Adrenal gland (tissue), 12 donors: Measurements from ENCODE around the gene NDOR1. TPM values are rescaled to one million over a fixed set of nuclear protein-coding genes. Genes with fewer than 3 reads are reported as not detected.
"Not testable (repeated sequence)": the region's sequence is repeated elsewhere in the genome, so short reads cannot be mapped to it uniquely, and the experiment has no call there.

Experiments used
- DNase-seq, 7 donors: peaks; one replicate each; pipeline ENCODE4 v3.0.0-alpha.2; 2019 to 2020
- H3K27ac ChIP-seq, 5 donors: fragments of 200-600 bp; sonication (generic) in 4 of 5; 1 replicate in 3 of 5; 2 replicates in 2 of 5; pipeline versions ENCODE4 v1.5.1 to v1.8.0; 2016 to 2020; ENCODE audit warnings: mild to moderate bottlenecking in 1 of 5
- H3K27me3 ChIP-seq: fragments of 200-600 bp; 2 replicates; pipeline ENCODE4 v1.8.0; 2021
- H3K36me3 ChIP-seq, 2 donors: fragments of 200-600 bp; replicated peaks in 1 of 2; 1 replicate in 1 of 2; 2 replicates in 1 of 2; pipeline versions ENCODE4 v1.5.1 to v1.8.0; 2018 to 2022
- H3K4me1 ChIP-seq, 2 donors: fragments of 200-600 bp; replicated peaks in 1 of 2; 1 replicate in 1 of 2; 2 replicates in 1 of 2; pipeline versions ENCODE4 v1.5.1 to v1.8.0; 2018 to 2021
- H3K4me3 ChIP-seq, 4 donors: fragments of 200-600 bp; sonication (generic) in 3 of 4; one replicate each; pipeline ENCODE4 v1.5.1; 2016 to 2018
- H3K9me3 ChIP-seq, 3 donors: fragments of 200-600 bp; sonication (generic) in 1 of 3; replicated peaks in 1 of 3; 1 replicate in 2 of 3; 2 replicates in 1 of 3; pipeline versions ENCODE4 v1.5.1 to v1.8.0; 2016 to 2021
- CTCF ChIP-seq, 6 experiments: fragments of 450-650 bp in 4 of 6; fragments of 200-600 bp in 2 of 6; sonication (generic) in 1 of 6; IDR thresholded peaks; 1 replicate in 5 of 6; 2 replicates in 1 of 6; pipeline versions ENCODE4 v1.5.1 to v1.8.0; 2016 to 2021; ENCODE audit warnings: antibody characterized with exemption in 6 of 6, mild to moderate bottlenecking in 2 of 6, moderate library complexity in 1 of 6
- POLR2A ChIP-seq, 2 donors: fragments of 450-650 bp; IDR thresholded peaks; one replicate each; pipeline ENCODE4 v1.6.1; 2017; ENCODE audit warnings: antibody characterized with exemption in 2 of 2, mild to moderate bottlenecking in 2 of 2, moderate library complexity in 1 of 2
- WGBS, 4 donors: extraction: QIAGEN DNeasy Blood & Tissue Kit in 2 of 4; methylation state at CpG; one replicate each; pipeline versions ENCODE4 v1.1.5 to v1.1.7; 2013 to 2017; 5-methylcytosine and 5-hydroxymethylcytosine counted together
- intact Hi-C, 2 donors: fragments of 100-400 bp; cut with DNase I; formaldehyde crosslinking; loops; one replicate each; pipeline versions ENCODE4 v1.14.1 to v1.15.0; 2022 to 2023
- polyA plus RNA-seq, 3 donors: library from polyadenylated mRNA; stranded (reverse); fragments of 200-250 nt in 2 of 3; fragments of 350-450 nt in 1 of 3; fragmentation: Illumina TruSeq in 1 of 3; extraction: RNeasy Lipid Tissue Mini Kit (QIAGEN cat#74804) in 1 of 3; gene quantifications; one replicate each; pipeline ENCODE4 v1.2.3, GENCODE V29; 2013 to 2014
- total RNA-seq, 9 donors: library from RNA; depleted of rRNA in 4 of 9; stranded (reverse); fragments of >200 nt in 4 of 9; fragments of 120-200 nt in 1 of 9; fragmentation: NEBNext Ultra II Directional in 1 of 9; extraction: Animal tissue kit (Norgen Biotek cat#: 25700) in 1 of 9; gene quantifications; one replicate each; pipeline versions ENCODE4 v1.1.0 to v1.2.4, GENCODE V29; 2013 to 2023
- donor health status: healthy with polysubstance abuse.
- donor health status: Bipolar disorder and iron deficiency.
- donor health status: DM: yes; HTN: yes; CAD: no.
- donor health status: DM: no; HTN: no; CAD: no.
- donor health status: DM: no; HTN: no; CAD: no.
- donor health status: DM: yes; HTN: yes; CAD: no.

The NDOR1 gene
- total and polyA plus RNA-seq, 12 donors, result 1.6 to 36.4 (median 13.7) TPM

- H3K4me3 ChIP-seq, result peak overlapping the region; percentile 80 to 99 (median 94)
- H3K27ac ChIP-seq, result peak overlapping the region in 2 of 5 donors; percentile 47 to 88
- peaks cover 0 to 15% of the 10 kb centered on the region in 2 donors for H3K36me3 ChIP-seq
- no peaks in the 10 kb centered on the region for H3K9me3 ChIP-seq
- intact Hi-C loops, result no loop called here
- H3K27me3 ChIP-seq, result no peaks in the 10 kb centered on the region
- peaks cover 14 to 26% of the 10 kb centered on the region in 2 donors for H3K4me1 ChIP-seq
- TF ChIP-seq CTCF (IDR thresholded peaks at IDR 0.05) (no peak), POLR2A (IDR thresholded peaks at IDR 0.05) (no peak)
- WGBS, 4 donors, result 2 to 4% (median 4%) methylated on average over 9 to 51 of the region's 51 CpGs
- peak in 6 of 7 donors; percentile 52 to 63 (median 58) for DNase-seq
Measured at GRCh38 chr9:137255448-137256114, 50.1 kb downstream of the NDOR1 start.

DNA sequence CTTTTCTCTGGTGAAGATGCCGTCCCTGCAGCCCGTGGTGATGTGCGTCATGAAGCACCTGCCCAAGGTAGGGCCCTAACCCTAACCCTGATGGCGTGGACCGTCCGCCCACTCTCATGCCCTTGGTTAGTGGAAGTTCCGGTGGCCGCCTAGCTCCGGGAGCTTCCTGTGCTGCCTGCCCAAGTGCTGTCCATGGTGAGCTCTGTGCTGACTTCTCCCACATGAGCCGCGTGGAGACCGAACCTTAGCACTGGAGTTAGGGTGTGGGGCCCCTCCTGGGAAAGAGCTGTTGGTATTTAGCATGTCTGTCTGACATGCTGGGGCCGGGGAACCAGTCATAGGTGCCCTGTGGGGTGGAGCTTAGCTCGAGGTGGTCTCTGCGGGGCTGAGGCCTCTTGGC lies 50.9 kb downstream of the NDOR1 start:
- Histone ChIP-seq H3K4me3 (peak overlapping the region in 1 of 4 donors; percentile 99), H3K9me3 (no peaks in the 10 kb centered on the region)
- no peak for DNase-seq

GRCh38 chr9:137256856-137257255 lies 51.4 kb downstream of the NDOR1 start:
- TF ChIP-seq POLR2A (IDR thresholded peaks at IDR 0.05) (no peak), CTCF (IDR thresholded peaks at IDR 0.05) (no peak)
- Histone ChIP-seq H3K27ac (no peak overlapping the region), H3K27me3 (no peaks in the 10 kb centered on the region), H3K4me1 (peaks cover 14 to 26% of the 10 kb centered on the region in 2 donors), H3K4me3 (no peak overlapping the region), H3K9me3 (no peaks in the 10 kb centered on the region), H3K36me3 (peaks cover 0 to 15% of the 10 kb centered on the region in 2 donors)
- intact Hi-C loops, result no loop called here
- no peak for DNase-seq
- WGBS, 4 donors, result 90 to 93% (median 92%) methylated on average over 8 to 15 of the region's 15 CpGs

More for the DNA sequence above, 50.9 kb downstream of the NDOR1 start:
- Histone ChIP-seq H3K36me3 (peaks cover 0 to 15% of the 10 kb centered on the region in 2 donors), H3K27me3 (no peaks in the 10 kb centered on the region), H3K4me1 (peaks cover 14 to 26% of the 10 kb centered on the region in 2 donors), H3K27ac (no peak overlapping the region)
- intact Hi-C loops, result no loop called here
- TF ChIP-seq POLR2A (IDR thresholded peaks at IDR 0.05) (no peak), CTCF (IDR thresholded peaks at IDR 0.05) (no peak)
- WGBS, 4 donors, result 76 to 96% (median 79%) methylated on average over 3 to 15 of the region's 15 CpGs

DNA sequence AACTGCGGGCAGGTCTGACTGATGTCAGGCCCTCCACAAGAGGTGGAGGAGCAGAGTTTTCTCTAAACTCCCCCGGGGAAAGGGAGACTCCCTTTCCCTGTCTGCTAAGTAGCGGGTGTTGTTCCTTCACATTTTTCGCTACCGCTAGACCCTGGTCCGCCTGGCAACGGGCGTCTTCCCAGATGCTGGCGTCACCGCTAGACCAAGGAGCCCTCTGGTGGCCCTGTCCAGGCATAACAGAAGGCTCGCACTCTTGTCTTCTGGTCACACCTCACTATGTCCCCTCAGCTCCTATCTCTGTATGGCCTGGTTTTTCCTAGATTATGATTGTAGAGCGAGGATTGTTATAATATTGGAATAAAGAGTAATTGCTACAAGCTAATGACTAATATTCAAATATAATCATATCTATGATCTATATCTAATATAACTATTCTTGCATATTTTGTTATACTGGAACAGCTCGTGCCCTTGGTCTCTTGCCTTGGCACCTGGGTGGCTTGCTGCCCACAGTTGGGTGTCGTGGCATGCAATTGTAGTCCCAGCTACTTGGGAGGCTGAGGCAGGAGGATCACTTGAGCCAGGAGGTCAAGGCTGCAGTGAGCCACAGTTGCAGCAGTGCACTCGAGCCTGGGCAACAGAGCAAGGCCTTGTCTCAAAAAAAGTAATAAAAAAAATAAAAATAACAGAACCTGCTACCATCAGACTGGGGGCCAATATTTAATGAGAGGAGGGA lies 56.8 kb downstream of the NDOR1 start:
- 34 to 40% (median 37%) methylated on average over 13 to 15 of the region's 15 CpGs for WGBS, 4 donors

More for the DNA sequence above, 56.8 kb downstream of the NDOR1 start:
- H3K27ac ChIP-seq, H3K27me3 ChIP-seq, intact Hi-C loops, H3K4me1 ChIP-seq, H3K4me3 ChIP-seq, H3K9me3 ChIP-seq: not testable (repeated sequence)
- H3K36me3 ChIP-seq, result peaks cover 0 to 45% of the 10 kb centered on the region in 2 donors
- peak; percentile 23 to 62 (median 52) for TF ChIP-seq CTCF (IDR thresholded peaks at IDR 0.05)
- DNase-seq, result peak in 4 of 7 donors; percentile 39 to 74 (median 62)
